Thyroid gland (tissue), 4 donors: ENCODE measurements around the gene SETDB2. TPM values are rescaled to one million over a fixed set of nuclear protein-coding genes. Genes with fewer than 3 reads are reported as not detected.

Experiments used
- DNase-seq, 2 donors: peaks; one replicate each; pipeline ENCODE4 v3.0.0-alpha.2; 2019
- H3K27ac ChIP-seq, 3 donors: fragments of 200-600 bp; sonication (generic); 1 replicate in 2 of 3; 2 replicates in 1 of 3; pipeline ENCODE4 v1.5.1; 2016 to 2019; ENCODE audit warnings: mild to moderate bottlenecking in 1 of 3, moderate library complexity in 1 of 3
- H3K27me3 ChIP-seq: fragments of 200-600 bp; sonication (generic); one replicate; pipeline ENCODE4 v1.5.1; 2019
- H3K36me3 ChIP-seq, 2 donors: fragments of 200-600 bp; sonication (generic); one replicate each; pipeline ENCODE4 v1.5.1; 2016 to 2019
- H3K4me1 ChIP-seq, 2 donors: fragments of 200-600 bp; sonication (generic); one replicate each; pipeline ENCODE4 v1.5.1; 2017 to 2019
- H3K4me3 ChIP-seq, 3 donors: fragments of 200-600 bp; sonication (generic); replicated peaks in 1 of 3; 1 replicate in 2 of 3; 2 replicates in 1 of 3; pipeline ENCODE4 v1.5.1; 2016; ENCODE audit warnings: mild to moderate bottlenecking in 1 of 3
- H3K9me3 ChIP-seq: fragments of 200-600 bp; sonication (generic); one replicate; pipeline ENCODE4 v1.5.1; 2017
- CTCF ChIP-seq, 6 experiments: fragments of 200-600 bp in 3 of 6; fragments of 450-650 bp in 3 of 6; sonication (generic) in 3 of 6; IDR thresholded peaks; one replicate each; pipeline ENCODE4 v1.5.1; 2016 to 2019; ENCODE audit warnings: antibody characterized with exemption in 6 of 6, mild to moderate bottlenecking in 2 of 6, inconsistent platforms in 1 of 6, moderate library complexity in 1 of 6
- POLR2A ChIP-seq, 2 donors: fragments of 450-650 bp; IDR thresholded peaks; one replicate each; pipeline ENCODE4 v1.6.1; 2017; ENCODE audit warnings: antibody characterized with exemption in 2 of 2, mild to moderate bottlenecking in 2 of 2, moderate library complexity in 1 of 2
- WGBS, 2 donors: methylation state at CpG; one replicate each; pipeline ENCODE4 v1.1.5; 2017; 5-methylcytosine and 5-hydroxymethylcytosine counted together
- intact Hi-C: fragments of 100-400 bp; cut with DNase I; formaldehyde crosslinking; loops from one replicate; pipeline ENCODE4 v1.15.1; 2023
- total RNA-seq, 4 donors: library from RNA; depleted of rRNA; stranded (reverse); fragments of >200 nt; gene quantifications; one replicate each; pipeline ENCODE4 v1.2.3, GENCODE V29; 2016

Gene SETDB2
- total RNA-seq, 4 donors from 2014 or later: 17.9 to 27.4 (median 22.1) TPM

GRCh38 chr13:49524740-49525501 lies 80.8 kb downstream of the SETDB2 start:
- Histone ChIP-seq H3K4me1 (peaks cover 23 to 37% of the 10 kb centered on the region in 2 donors), H3K4me3 (no peak overlapping the region), H3K27me3 (no peaks in the 10 kb centered on the region), H3K27ac (peak overlapping the region; percentile 75 to 86 (median 81)), H3K9me3 (no peaks in the 10 kb centered on the region), H3K36me3 (no peaks in the 10 kb centered on the region)
- DNase-seq: peak; percentile 63 to 70
- TF ChIP-seq POLR2A (IDR thresholded peaks at IDR 0.05): no peak
- no peak for TF ChIP-seq CTCF (IDR thresholded peaks at IDR 0.05)
- 41 to 50% methylated on average over 5 of the region's 5 CpGs for WGBS, 2 donors
- intact Hi-C loops: no loop called here

- peak; percentile 76 to 81 for DNase-seq
- TF ChIP-seq POLR2A (IDR thresholded peaks at IDR 0.05) (peak in 1 of 2 donors; percentile 14), CTCF (IDR thresholded peaks at IDR 0.05) (no peak)
- peak overlapping the region; percentile 40 to 81 (median 75) for H3K27ac ChIP-seq
- peaks cover 45 to 59% of the 10 kb centered on the region in 2 donors for H3K4me1 ChIP-seq
- no peaks in the 10 kb centered on the region for H3K36me3 ChIP-seq
- intact Hi-C loops: no loop called here
- H3K27me3 ChIP-seq: no peaks in the 10 kb centered on the region
- H3K9me3 ChIP-seq: no peaks in the 10 kb centered on the region
- H3K4me3 ChIP-seq: no peak overlapping the region
- WGBS, 2 donors: 29 to 45% methylated on average over 2 of the region's 2 CpGs
These were observed 83.0 kb downstream of the SETDB2 start for GRCh38 chr13:49527123-49527522.

- TF ChIP-seq POLR2A (IDR thresholded peaks at IDR 0.05) (no peak), CTCF (IDR thresholded peaks at IDR 0.05) (no peak)
- peaks cover 49 to 65% of the 10 kb centered on the region in 2 donors for H3K4me1 ChIP-seq
- no peaks in the 10 kb centered on the region for H3K36me3 ChIP-seq
- intact Hi-C loops: no loop called here
- WGBS, 2 donors: 96 to 100% methylated on average over 1 of the region's 1 CpG
- no peak overlapping the region for H3K4me3 ChIP-seq
- H3K9me3 ChIP-seq: no peaks in the 10 kb centered on the region
- H3K27ac ChIP-seq: peak overlapping the region; percentile 1 to 30 (median 14)
- H3K27me3 ChIP-seq: no peaks in the 10 kb centered on the region
- DNase-seq: no peak
These were observed 84.1 kb downstream of the SETDB2 start for GRCh38 chr13:49528161-49528560.

GRCh38 chr13:49530457-49530856 lies 86.4 kb downstream of the SETDB2 start:
- intact Hi-C loops: no loop called here
- H3K4me3 ChIP-seq: no peak overlapping the region
- peak overlapping the region; percentile 47 to 82 (median 68) for H3K27ac ChIP-seq
- no peaks in the 10 kb centered on the region for H3K36me3 ChIP-seq
- no peaks in the 10 kb centered on the region for H3K9me3 ChIP-seq
- WGBS, 2 donors: 59 to 65% methylated on average over 7 of the region's 7 CpGs
- H3K4me1 ChIP-seq: peaks cover 53 to 68% of the 10 kb centered on the region in 2 donors
- no peaks in the 10 kb centered on the region for H3K27me3 ChIP-seq
- no peak for TF ChIP-seq CTCF (IDR thresholded peaks at IDR 0.05)
- TF ChIP-seq POLR2A (IDR thresholded peaks at IDR 0.05): no peak
- DNase-seq: peak; percentile 45

- Histone ChIP-seq H3K27ac (peak overlapping the region; percentile 49 to 82 (median 68)), H3K4me1 (peaks cover 57 to 66% of the 10 kb centered on the region in 2 donors), H3K9me3 (no peaks in the 10 kb centered on the region), H3K4me3 (no peak overlapping the region), H3K27me3 (no peaks in the 10 kb centered on the region), H3K36me3 (no peaks in the 10 kb centered on the region)
- DNase-seq: no peak
- no peak for TF ChIP-seq POLR2A (IDR thresholded peaks at IDR 0.05)
- TF ChIP-seq CTCF (IDR thresholded peaks at IDR 0.05): no peak
- intact Hi-C loops: no loop called here
- 31 to 46% methylated on average over 1 of the region's 1 CpG for WGBS, 2 donors
These were observed 88.5 kb downstream of the SETDB2 start for GRCh38 chr13:49532593-49532992.
